ENCODE data around the gene DNAJC27.

GRCh38 chr2:24994146-24994724, 22.5 kb upstream of the DNAJC27 start:
- TF ChIP-seq GATA2 (IDR thresholded peaks at IDR 0.05; ENCODE audit: low read depth, low read length) (no peak), GATA3 (IDR thresholded peaks at IDR 0.05; ENCODE audit: low read depth, low read length) (no peak)
